SK-N-SH (cell line): ENCODE results near the gene ZNF521. TPM values are rescaled to one million over a fixed set of nuclear protein-coding genes. Genes with fewer than 3 reads are reported as not detected.

Experiments used
- CTCF ChIA-PET: fragments of 300-600, 350-600 bp; formaldehyde crosslinking; extraction: SDS; loops from one replicate; lab custom pipeline; 2021; lab: Yijun Ruan, JAX
- POLR2A ChIA-PET: fragments of 350-600 bp; sonication (Branson Sonifier 250); formaldehyde crosslinking; extraction: SDS; loops from one replicate; lab custom pipeline; 2020; ENCODE audit warnings: antibody characterized with exemption, inconsistent platforms; lab: Yijun Ruan, JAX
- DNase-seq: peaks from one replicate; pipeline ENCODE4 v3.0.0; 2012
- H2AFZ ChIP-seq: fragments of 200-600 bp; sonication (generic); 2 replicates; pipeline ENCODE4 v1.8.1; 2016; ENCODE audit warnings: antibody characterized with exemption, mild to moderate bottlenecking, low read depth
- H3F3A ChIP-seq: fragments of 200-600 bp; sonication (generic); replicated peaks from 2 replicates; pipeline ENCODE3; 2016; ENCODE audit warnings: antibody characterized with exemption, mild to moderate bottlenecking; ENCODE audit not compliant: insufficient read depth
- H3K27ac ChIP-seq, 2 experiments: fragments of 200-500 bp in 1 of 2; fragments of 200-600 bp in 1 of 2; sonication (Bioruptor generic) in 1 of 2; sonication (generic), shearing (Covaris generic) in 1 of 2; 2 replicates each; pipeline versions ENCODE4 v1.5.1 to v1.6.1; 2014 to 2016; ENCODE audit warnings: low read depth in 2 of 2, inconsistent platforms in 1 of 2, low read length in 1 of 2, mild to moderate bottlenecking in 1 of 2, mixed read lengths in 1 of 2
- H3K27me3 ChIP-seq: fragments of 200-600 bp; sonication (generic), shearing (Covaris generic); 2 replicates; pipeline ENCODE4 v1.6.1; 2016; ENCODE audit warnings: mixed run types; ENCODE audit not compliant: insufficient read depth
- H3K36me3 ChIP-seq, 2 experiments: fragments of 200-500 bp in 1 of 2; fragments of 200-600 bp in 1 of 2; sonication (Bioruptor generic) in 1 of 2; sonication (generic) in 1 of 2; replicated peaks in 1 of 2; 2 replicates each; pipeline versions ENCODE3 to v1.5.1; 2014 to 2016; ENCODE audit warnings: low read length in 1 of 2, mild to moderate bottlenecking in 1 of 2; ENCODE audit not compliant: insufficient read depth in 2 of 2, control insufficient read depth in 1 of 2
- H3K4me1 ChIP-seq, 2 experiments: fragments of 200-500 bp in 1 of 2; fragments of 200-600 bp in 1 of 2; sonication (Bioruptor generic) in 1 of 2; sonication (generic), shearing (Covaris generic) in 1 of 2; 2 replicates each; pipeline versions ENCODE4 v1.5.1 to v1.6.1; 2014 to 2016; ENCODE audit warnings: low read depth in 1 of 2, low read length in 1 of 2, mixed run types in 1 of 2; ENCODE audit not compliant: insufficient read depth in 2 of 2, control insufficient read depth in 1 of 2
- H3K4me2 ChIP-seq: fragments of 200-600 bp; sonication (generic), shearing (Covaris generic); 2 replicates; pipeline ENCODE4 v1.6.1; 2017; ENCODE audit warnings: mixed run types
- H3K4me3 ChIP-seq, 2 experiments: fragments of 200-500 bp in 1 of 2; fragments of 200-600 bp in 1 of 2; sonication (Bioruptor generic) in 1 of 2; sonication (generic), shearing (Covaris generic) in 1 of 2; 2 replicates each; pipeline versions ENCODE4 v1.5.1 to v1.8.1; 2014 to 2016; ENCODE audit warnings: low read depth in 2 of 2, inconsistent platforms in 1 of 2, low read length in 1 of 2, mild to moderate bottlenecking in 1 of 2, mixed read lengths in 1 of 2, moderate library complexity in 1 of 2
- H3K79me2 ChIP-seq: fragments of 200-600 bp; sonication (generic); 2 replicates; pipeline ENCODE4 v1.8.1; 2017; ENCODE audit warnings: mild to moderate bottlenecking; ENCODE audit not compliant: insufficient read depth
- H3K9ac ChIP-seq: fragments of 200-600 bp; sonication (generic); 2 replicates; pipeline ENCODE4 v1.6.1; 2017; ENCODE audit warnings: mixed run types
- H3K9me2 ChIP-seq: fragments of 200-600 bp; sonication (generic); 2 replicates; pipeline ENCODE4 v1.6.1; 2017; ENCODE audit warnings: mixed run types
- H3K9me3 ChIP-seq: fragments of 200-600 bp; sonication (generic); 2 replicates; pipeline ENCODE4 v1.6.1; 2017; ENCODE audit warnings: mixed run types, mild to moderate bottlenecking, moderate library complexity
- H4K20me1 ChIP-seq: fragments of 200-600 bp; sonication (generic); 2 replicates; pipeline ENCODE4 v1.6.1; 2017; ENCODE audit warnings: mild to moderate bottlenecking, mixed run types; ENCODE audit not compliant: insufficient read depth
- CTCF ChIP-seq: fragments of 200-600 bp; sonication (generic); IDR thresholded peaks from 2 replicates; pipeline ENCODE4 v1.6.1; 2017; ENCODE audit warnings: antibody characterized with exemption, mild to moderate bottlenecking, moderate library complexity
- ELF1 ChIP-seq: IDR thresholded peaks from 2 replicates; pipeline ENCODE4 v1.4.0; 2012
- FOSL2 ChIP-seq: IDR thresholded peaks from 2 replicates; pipeline ENCODE4 v1.4.0; 2012; ENCODE audit warnings: low read depth, mild to moderate bottlenecking, moderate library complexity, borderline replicate concordance
- MEF2A ChIP-seq: IDR thresholded peaks from 2 replicates; pipeline ENCODE4 v1.4.0; 2012; ENCODE audit warnings: low read depth, borderline replicate concordance
- MXI1 ChIP-seq: IDR thresholded peaks from 2 replicates; pipeline ENCODE4 v1.6.1; 2012; ENCODE audit warnings: mild to moderate bottlenecking, low read depth, low read length, improper control_type of control experiment
- PBX3 ChIP-seq: IDR thresholded peaks from 2 replicates; pipeline ENCODE4; 2012
- POLR2AphosphoS5 ChIP-seq: IDR thresholded peaks from 2 replicates; pipeline ENCODE4 v1.6.1; 2012; ENCODE audit warnings: low read depth, low read length
- RCOR1 ChIP-seq: fragments of 150-350 bp; IDR thresholded peaks from 2 replicates; pipeline ENCODE4 v1.6.1; 2017; ENCODE audit warnings: antibody characterized with exemption, low read length
- REST ChIP-seq: IDR thresholded peaks from 2 replicates; pipeline ENCODE4 v1.6.1; 2012; ENCODE audit warnings: mild to moderate bottlenecking, low read depth, low read length, moderate library complexity
- RXRA ChIP-seq: IDR thresholded peaks from 2 replicates; pipeline ENCODE4 v1.4.0; 2012; ENCODE audit warnings: low read depth, mild to moderate bottlenecking, borderline replicate concordance
- TCF12 ChIP-seq: IDR thresholded peaks from 2 replicates; pipeline ENCODE4 v1.4.0; 2012
- USF2 ChIP-seq: fragments of 150-350 bp; IDR thresholded peaks from 2 replicates; pipeline ENCODE4 v1.6.1; 2017; ENCODE audit warnings: antibody characterized with exemption, low read length, low read depth, borderline replicate concordance
- YY1 ChIP-seq: IDR thresholded peaks from 2 replicates; pipeline ENCODE4 v1.4.0; 2012; ENCODE audit warnings: low read depth, mild to moderate bottlenecking
- WGBS: methylation state at CpG from one replicate; pipeline ENCODE4 v1.1.6; 2017; ENCODE audit warnings: low lambda C conversion rate; 5-methylcytosine and 5-hydroxymethylcytosine counted together
- polyA plus RNA-seq, 3 experiments: library from polyadenylated mRNA; depleted of rRNA; stranded (reverse); fragments of >200 nt; gene quantifications; 2 replicates each; pipeline ENCODE4 v1.2.3, GENCODE V29; 2012

The ZNF521 gene
- polyA plus RNA-seq, 1 of the 3 experiments (the other 2 are of a cell fraction): 14.1 TPM

GRCh38 chr18:25335062-25335461 lies 16.9 kb downstream of the ZNF521 start:
- H2AFZ ChIP-seq: no peak overlapping the region
- TF ChIP-seq PBX3: no peak
- TF ChIP-seq ELF1: no peak
- TF ChIP-seq RXRA: no peak
- no peak for TF ChIP-seq YY1
- no peak for TF ChIP-seq FOSL2
- TF ChIP-seq, all 33 proteins: peak for 0
- Histone ChIP-seq H3K9ac (no peak overlapping the region), H3K79me2 (0 out of 2 replicates have a peak, but pooled peaks cover 6% of the 10 kb centered on the region), H3K4me1 (no peaks in the 10 kb centered on the region), H3K27ac (no peak overlapping the region), H3K27me3 (no peaks in the 10 kb centered on the region), H3F3A (no peaks in the 10 kb centered on the region), H3K9me3 (no peaks in the 10 kb centered on the region), H3K9me2 (no peaks in the 10 kb centered on the region), H3K4me3 (no peak overlapping the region), H3K4me2 (no peak overlapping the region), H3K36me3 (no peaks in the 10 kb centered on the region), H4K20me1 (no peaks in the 10 kb centered on the region)
- no peak for DNase-seq
- CTCF ChIA-PET: no interaction called here
- 81% methylated on average over 3 of the region's 3 CpGs for WGBS
- POLR2A ChIA-PET: no interaction called here

GRCh38 chr18:25334588-25334987 lies 17.4 kb downstream of the ZNF521 start:
- H4K20me1 ChIP-seq: no peaks in the 10 kb centered on the region
- no peak overlapping the region for H3K4me2 ChIP-seq
- H3K9me3 ChIP-seq: no peaks in the 10 kb centered on the region
- ChIA-PET POLR2A (interaction anchor here (0.6 kb wide), 1 partner anchor 127 kb away, joined by 4 read pairs; no protein-coding TSS in a partner anchor), CTCF (no interaction called here)
- H3K36me3 ChIP-seq: no peaks in the 10 kb centered on the region
- H3K4me1 ChIP-seq: no peaks in the 10 kb centered on the region
- 0 out of 2 replicates have a peak, but pooled peaks cover 6% of the 10 kb centered on the region for H3K79me2 ChIP-seq
- no peaks in the 10 kb centered on the region for H3K9me2 ChIP-seq
- H3F3A ChIP-seq: no peaks in the 10 kb centered on the region
- H3K4me3 ChIP-seq: no peak overlapping the region
- no peak overlapping the region for H3K9ac ChIP-seq
- 74% methylated on average over 2 of the region's 2 CpGs for WGBS
- DNase-seq: no peak
- no peak overlapping the region for H3K27ac ChIP-seq
- H3K27me3 ChIP-seq: no peaks in the 10 kb centered on the region
- TF ChIP-seq MXI1 (no peak), CTCF (peak; percentile 29)
- no peak overlapping the region for H2AFZ ChIP-seq

GRCh38 chr18:25332002-25332401 lies 20.0 kb downstream of the ZNF521 start:
- no peaks in the 10 kb centered on the region for H4K20me1 ChIP-seq
- CTCF ChIA-PET: interaction anchor here (0.6 kb wide), 1 partner anchor 70 kb away, joined by 3 read pairs; no protein-coding TSS in a partner anchor
- no peaks in the 10 kb centered on the region for H3F3A ChIP-seq
- no peak overlapping the region for H3K4me2 ChIP-seq
- H3K36me3 ChIP-seq: no peaks in the 10 kb centered on the region
- H3K9ac ChIP-seq: no peak overlapping the region
- H3K79me2 ChIP-seq: 0 out of 2 replicates have a peak, but pooled peaks cover 6% of the 10 kb centered on the region
- no peak for TF ChIP-seq RCOR1
- no peak for TF ChIP-seq POLR2AphosphoS5
- TF ChIP-seq MEF2A: no peak
- TF ChIP-seq USF2: no peak
- no peak for TF ChIP-seq PBX3
- TF ChIP-seq REST: no peak
- no peak for TF ChIP-seq YY1
- no peak for TF ChIP-seq TCF12
- TF ChIP-seq, all 33 proteins: peak for 0
- H3K27ac ChIP-seq: no peak overlapping the region
- no peak overlapping the region for H3K4me3 ChIP-seq
- POLR2A ChIA-PET: no interaction called here
- DNase-seq: no peak
- no peaks in the 10 kb centered on the region for H3K9me3 ChIP-seq
- no peaks in the 10 kb centered on the region for H3K27me3 ChIP-seq
- H3K9me2 ChIP-seq: no peaks in the 10 kb centered on the region
- no peaks in the 10 kb centered on the region for H3K4me1 ChIP-seq
- no peak overlapping the region; the same call in 1 of the 2 replicates for H2AFZ ChIP-seq
